Suprapubic skin (tissue), 4 donors: ENCODE results near the gene ASCL5. TPM values are rescaled to one million over a fixed set of nuclear protein-coding genes. Genes with fewer than 3 reads are reported as not detected.

ENCODE experiments used
- DNase-seq, 2 donors: peaks; one replicate each; pipeline ENCODE4 v3.0.0-alpha.2; 2019; ENCODE audit warnings: low spot score in 2 of 2
- H3K27ac ChIP-seq: fragments of 200-600 bp; sonication (generic); one replicate; pipeline ENCODE4 v1.5.1; 2019
- H3K27me3 ChIP-seq: fragments of 200-600 bp; sonication (generic); one replicate; pipeline ENCODE4 v1.5.1; 2019
- H3K36me3 ChIP-seq: fragments of 200-600 bp; sonication (generic); one replicate; pipeline ENCODE4 v1.5.1; 2019
- H3K4me1 ChIP-seq: fragments of 200-600 bp; sonication (generic); one replicate; pipeline ENCODE4 v1.5.1; 2019
- H3K4me3 ChIP-seq: fragments of 200-600 bp; sonication (generic); one replicate; pipeline ENCODE4 v1.5.1; 2019; ENCODE audit warnings: mild to moderate bottlenecking
- H3K9me3 ChIP-seq: fragments of 200-600 bp; sonication (generic); one replicate; pipeline ENCODE4 v1.5.1; 2019
- EP300 ChIP-seq: sonication (generic); formaldehyde crosslinking; IDR thresholded peaks from one replicate; pipeline ENCODE4 v1.6.1; 2017; ENCODE audit warnings: antibody characterized with exemption
- POLR2A ChIP-seq, 2 donors: fragments of 450-650 bp; IDR thresholded peaks; one replicate each; pipeline ENCODE4 v1.6.1; 2017; ENCODE audit warnings: antibody characterized with exemption in 2 of 2, mild to moderate bottlenecking in 2 of 2, moderate library complexity in 2 of 2
- POLR2AphosphoS5 ChIP-seq, 3 donors: sonication (generic); formaldehyde crosslinking; IDR thresholded peaks; one replicate each; pipeline ENCODE4 v1.6.1; 2017; ENCODE audit warnings: antibody characterized with exemption in 3 of 3
- WGBS: methylation state at CpG from one replicate; pipeline ENCODE4 v1.1.5; 2018; 5-methylcytosine and 5-hydroxymethylcytosine counted together
- total RNA-seq, 4 donors: library from RNA; depleted of rRNA; stranded (reverse); fragments of >200 nt; gene quantifications; one replicate each; pipeline ENCODE4 v1.1.0, GENCODE V29; 2016
- TF ChIP-seq, protein P1 (sequence below), 2 donors: fragments of 200-600 bp in 1 of 2; fragments of 450-650 bp in 1 of 2; sonication (generic) in 1 of 2; IDR thresholded peaks; one replicate each; pipeline ENCODE4 v1.5.1; 2016 to 2019; ENCODE audit warnings: antibody characterized with exemption in 2 of 2, mild to moderate bottlenecking in 1 of 2, moderate library complexity in 1 of 2

ASCL5 gene
- total RNA-seq, 4 donors from 2014 or later = not detected

DNA sequence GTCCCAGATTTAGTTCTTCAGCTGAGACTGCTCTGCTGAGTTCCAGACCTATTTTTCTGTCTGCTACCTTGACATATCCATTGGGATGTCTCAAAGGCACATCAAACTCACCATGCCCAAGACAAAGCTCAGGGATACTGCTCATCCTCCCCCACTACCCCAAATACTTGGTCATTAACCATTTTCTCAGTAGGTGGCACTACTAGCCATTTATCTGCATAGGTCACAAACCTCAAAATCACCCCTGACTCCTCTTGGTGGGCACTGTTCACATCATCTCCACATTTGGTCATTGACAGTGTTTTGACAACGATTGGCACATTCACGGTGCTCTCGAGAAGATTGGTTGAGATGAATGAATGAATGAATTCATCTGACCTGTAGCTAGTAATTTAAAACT, 46.8 kb downstream of the ASCL5 start:
- H3K9me3 ChIP-seq = no peaks in the 10 kb centered on the region
- H3K4me3 ChIP-seq = no peak overlapping the region
- WGBS = 94% methylated on average over 3 of the region's 3 CpGs
- no peak overlapping the region for H3K27ac ChIP-seq
- TF ChIP-seq POLR2AphosphoS5 (IDR thresholded peaks at IDR 0.05) = no peak
- no peak for TF ChIP-seq POLR2A (IDR thresholded peaks at IDR 0.05)
- TF ChIP-seq EP300 = no peak
- TF ChIP-seq, protein P1, sequence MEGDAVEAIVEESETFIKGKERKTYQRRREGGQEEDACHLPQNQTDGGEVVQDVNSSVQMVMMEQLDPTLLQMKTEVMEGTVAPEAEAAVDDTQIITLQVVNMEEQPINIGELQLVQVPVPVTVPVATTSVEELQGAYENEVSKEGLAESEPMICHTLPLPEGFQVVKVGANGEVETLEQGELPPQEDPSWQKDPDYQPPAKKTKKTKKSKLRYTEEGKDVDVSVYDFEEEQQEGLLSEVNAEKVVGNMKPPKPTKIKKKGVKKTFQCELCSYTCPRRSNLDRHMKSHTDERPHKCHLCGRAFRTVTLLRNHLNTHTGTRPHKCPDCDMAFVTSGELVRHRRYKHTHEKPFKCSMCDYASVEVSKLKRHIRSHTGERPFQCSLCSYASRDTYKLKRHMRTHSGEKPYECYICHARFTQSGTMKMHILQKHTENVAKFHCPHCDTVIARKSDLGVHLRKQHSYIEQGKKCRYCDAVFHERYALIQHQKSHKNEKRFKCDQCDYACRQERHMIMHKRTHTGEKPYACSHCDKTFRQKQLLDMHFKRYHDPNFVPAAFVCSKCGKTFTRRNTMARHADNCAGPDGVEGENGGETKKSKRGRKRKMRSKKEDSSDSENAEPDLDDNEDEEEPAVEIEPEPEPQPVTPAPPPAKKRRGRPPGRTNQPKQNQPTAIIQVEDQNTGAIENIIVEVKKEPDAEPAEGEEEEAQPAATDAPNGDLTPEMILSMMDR (IDR thresholded peaks at IDR 0.05) = no peak
- peaks cover 4% of the 10 kb centered on the region for H3K27me3 ChIP-seq
- H3K36me3 ChIP-seq = no peaks in the 10 kb centered on the region
- DNase-seq = no peak
- no peaks in the 10 kb centered on the region for H3K4me1 ChIP-seq

DNA sequence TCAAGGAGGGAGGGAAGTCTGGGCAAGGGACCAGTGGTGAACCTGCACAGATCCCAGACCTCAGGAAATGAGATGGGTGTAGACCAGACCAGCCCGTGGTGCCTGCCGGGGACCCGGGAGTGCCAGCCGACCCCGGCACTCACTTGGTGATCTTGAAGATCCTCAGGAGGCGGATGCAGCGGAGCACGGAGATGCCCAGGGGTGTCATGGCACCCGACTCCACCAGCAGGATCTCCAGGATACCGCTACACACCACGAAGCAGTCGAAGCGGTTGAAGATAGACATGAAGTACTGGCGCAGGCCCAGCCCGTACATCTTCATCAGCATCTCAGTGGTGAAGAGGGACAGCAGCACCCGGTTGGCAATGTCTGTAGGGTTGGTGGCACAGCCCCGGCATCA, 49.2 kb downstream of the ASCL5 start:
- Histone ChIP-seq H3K4me1 (no peaks in the 10 kb centered on the region), H3K36me3 (no peaks in the 10 kb centered on the region), H3K27me3 (no peaks in the 10 kb centered on the region), H3K9me3 (no peaks in the 10 kb centered on the region), H3K4me3 (no peak overlapping the region), H3K27ac (no peak overlapping the region)
- whole genome bisulfite sequencing = 92% methylated on average over 15 of the region's 17 CpGs
- TF ChIP-seq POLR2A (IDR thresholded peaks at IDR 0.05) (no peak), EP300 (no peak), POLR2AphosphoS5 (IDR thresholded peaks at IDR 0.05) (no peak)
- TF ChIP-seq, protein P1 (IDR thresholded peaks at IDR 0.05) = no peak
- no peak for DNase-seq

DNA sequence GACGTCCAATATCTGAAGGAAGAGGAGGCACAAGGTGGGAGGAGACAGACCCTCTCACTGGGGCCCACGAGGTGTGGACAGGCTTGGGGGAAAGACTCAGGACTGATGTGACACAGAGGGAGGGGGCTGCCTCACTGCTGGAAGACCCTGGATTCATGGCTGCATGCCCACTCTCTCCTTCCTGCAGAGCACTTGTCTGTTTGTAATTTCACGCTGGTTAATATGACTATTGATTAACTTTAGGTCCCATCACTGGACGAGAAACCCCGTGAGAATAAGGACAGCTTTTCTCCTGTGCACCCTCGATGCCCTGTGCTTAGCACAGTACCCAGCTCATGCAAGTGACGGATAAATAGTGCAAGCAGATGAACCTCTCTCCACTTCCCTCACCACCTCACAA, 49.9 kb downstream of the ASCL5 start:
- DNase-seq = no peak
- TF ChIP-seq, protein P1 (IDR thresholded peaks at IDR 0.05) = no peak
- TF ChIP-seq POLR2AphosphoS5 (IDR thresholded peaks at IDR 0.05) (no peak), POLR2A (IDR thresholded peaks at IDR 0.05) (no peak), EP300 (no peak)
- no peaks in the 10 kb centered on the region for H3K4me1 ChIP-seq
- H3K27me3 ChIP-seq = no peaks in the 10 kb centered on the region
- no peak overlapping the region for H3K4me3 ChIP-seq
- H3K36me3 ChIP-seq = no peaks in the 10 kb centered on the region
- no peaks in the 10 kb centered on the region for H3K9me3 ChIP-seq
- 87% methylated on average over 7 of the region's 7 CpGs for WGBS
- no peak overlapping the region for H3K27ac ChIP-seq

DNA sequence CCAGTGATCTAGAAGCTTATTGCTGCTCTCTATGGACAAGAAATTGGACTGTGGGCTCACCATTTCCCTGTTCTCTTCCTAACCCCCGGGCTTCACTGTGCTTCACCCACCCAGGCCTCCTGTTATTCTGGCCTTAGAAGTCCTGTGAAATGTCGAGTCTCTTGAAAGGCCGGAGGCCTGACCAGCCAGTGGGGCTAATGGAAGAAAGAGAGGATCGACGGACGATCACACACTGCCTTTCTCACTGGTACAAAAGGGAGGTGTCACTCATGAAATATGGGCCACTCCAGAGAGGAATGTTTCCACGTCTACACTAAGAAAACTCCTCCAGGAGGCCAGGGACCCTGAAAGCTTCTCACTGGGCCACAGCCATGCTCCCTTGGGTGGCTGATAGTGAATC, 50.9 kb downstream of the ASCL5 start:
- no peaks in the 10 kb centered on the region for H3K9me3 ChIP-seq
- H3K36me3 ChIP-seq = no peaks in the 10 kb centered on the region
- DNase-seq = no peak
- no peak for TF ChIP-seq EP300
- no peak overlapping the region for H3K27ac ChIP-seq
- no peaks in the 10 kb centered on the region for H3K27me3 ChIP-seq
- H3K4me3 ChIP-seq = no peak overlapping the region
- 82% methylated on average over 7 of the region's 7 CpGs for WGBS
- no peaks in the 10 kb centered on the region for H3K4me1 ChIP-seq

DNA sequence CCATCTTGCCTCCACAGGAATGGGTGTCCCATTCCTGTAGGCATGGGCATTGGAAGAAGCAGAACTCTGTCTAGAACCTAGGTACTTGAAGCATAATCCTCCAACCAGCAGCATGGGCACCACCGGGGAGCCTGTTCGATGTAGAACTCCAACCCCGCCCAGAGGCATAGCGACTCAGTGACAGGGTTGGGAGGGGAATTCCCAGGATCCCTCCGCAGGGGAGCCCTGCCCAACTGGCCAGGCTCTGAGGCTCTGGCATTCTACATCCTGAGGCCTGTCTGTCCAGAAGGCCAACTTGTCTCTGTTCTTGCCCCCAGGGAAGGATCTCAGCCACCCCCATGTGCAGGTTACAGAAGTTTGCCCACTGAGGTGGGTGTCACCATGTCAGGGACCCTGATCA, 53.0 kb downstream of the ASCL5 start:
- Histone ChIP-seq H3K4me1 (no peaks in the 10 kb centered on the region), H3K27ac (no peak overlapping the region), H3K27me3 (no peaks in the 10 kb centered on the region), H3K36me3 (no peaks in the 10 kb centered on the region), H3K9me3 (no peaks in the 10 kb centered on the region), H3K4me3 (no peak overlapping the region)
- no peak for TF ChIP-seq POLR2A (IDR thresholded peaks at IDR 0.05)
- no peak for TF ChIP-seq EP300
- TF ChIP-seq POLR2AphosphoS5 (IDR thresholded peaks at IDR 0.05) = no peak
- TF ChIP-seq, protein P1 (IDR thresholded peaks at IDR 0.05) = no peak
- DNase-seq = no peak
- 62% methylated on average over 3 of the region's 5 CpGs for WGBS

DNA sequence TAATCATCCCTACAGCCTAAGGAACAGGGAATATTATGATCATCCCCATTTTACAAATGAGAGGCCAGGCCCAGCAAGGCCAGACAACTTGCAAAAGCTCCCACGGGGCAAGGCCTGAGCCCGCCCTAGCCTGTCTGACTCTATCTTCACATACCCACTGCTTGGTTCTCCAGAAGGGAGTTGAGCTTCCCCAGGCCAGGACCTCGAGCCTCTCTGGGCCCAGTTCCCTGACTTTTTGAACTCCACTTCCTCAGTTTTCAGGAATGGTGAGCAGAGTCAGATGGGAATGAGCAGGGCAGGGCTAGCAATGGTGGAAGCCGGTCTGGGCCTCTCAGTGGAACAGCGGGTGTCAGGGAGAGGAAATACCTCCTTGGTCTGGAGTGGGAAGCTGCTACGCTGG, 54.1 kb downstream of the ASCL5 start:
- TF ChIP-seq POLR2A (IDR thresholded peaks at IDR 0.05) (no peak), EP300 (no peak), POLR2AphosphoS5 (IDR thresholded peaks at IDR 0.05) (no peak)
- TF ChIP-seq, protein P1 (IDR thresholded peaks at IDR 0.05) = no peak
- H3K9me3 ChIP-seq = no peaks in the 10 kb centered on the region
- no peaks in the 10 kb centered on the region for H3K27me3 ChIP-seq
- no peak overlapping the region for H3K4me3 ChIP-seq
- DNase-seq = no peak
- WGBS = 78% methylated on average over 6 of the region's 6 CpGs
- H3K27ac ChIP-seq = no peak overlapping the region
- no peaks in the 10 kb centered on the region for H3K36me3 ChIP-seq
- H3K4me1 ChIP-seq = no peaks in the 10 kb centered on the region
